Neural progenitor cell (in vitro differentiated cells): ENCODE data around the gene SSTR5. TPM values are rescaled to one million over a fixed set of nuclear protein-coding genes. Genes with fewer than 3 reads are reported as not detected.
"Not testable (repeated sequence)": the region's sequence is repeated elsewhere in the genome, so short reads cannot be mapped to it uniquely, and the experiment has no call there.

Experiments used
- DNase-seq: peaks from one replicate; pipeline ENCODE4 v3.0.0-alpha.2; 2016; ENCODE audit warnings: low spot score
- H2AFZ ChIP-seq: fragments of 200-600 bp; sonication (generic); replicated peaks from 2 replicates; pipeline ENCODE4 v1.6.1; 2016; ENCODE audit warnings: antibody characterized with exemption
- H3F3A ChIP-seq: fragments of 200-600 bp; sonication (generic); 2 replicates; pipeline ENCODE4 v1.6.1; 2016; ENCODE audit warnings: antibody characterized with exemption, low read depth
- H3K27ac ChIP-seq: fragments of 200-600 bp; sonication (generic); 2 replicates; pipeline ENCODE4 v1.5.1; 2016; ENCODE audit warnings: mild to moderate bottlenecking
- H3K27me3 ChIP-seq: fragments of 200-600 bp; sonication (generic); 2 replicates; pipeline ENCODE4 v1.6.1; 2016; ENCODE audit warnings: mild to moderate bottlenecking, moderate library complexity
- H3K36me3 ChIP-seq: fragments of 200-600 bp; sonication (generic); 2 replicates; pipeline ENCODE4 v1.5.1; 2016
- H3K4me1 ChIP-seq: fragments of 200-600 bp; sonication (generic); 2 replicates; pipeline ENCODE4 v1.6.1; 2016; ENCODE audit warnings: mixed run types
- H3K4me2 ChIP-seq: fragments of 200-600 bp; sonication (generic); 2 replicates; pipeline ENCODE4 v1.6.1; 2016
- H3K4me3 ChIP-seq: fragments of 200-600 bp; sonication (generic); 2 replicates; pipeline ENCODE4 v1.5.1; 2016
- H3K79me2 ChIP-seq: fragments of 200-600 bp; sonication (generic); 2 replicates; pipeline ENCODE4 v1.6.1; 2016; ENCODE audit warnings: low read depth
- H3K9ac ChIP-seq: fragments of 200-600 bp; sonication (generic); 2 replicates; pipeline ENCODE4 v1.6.1; 2016
- H3K9me3 ChIP-seq: fragments of 200-600 bp; sonication (generic); 2 replicates; pipeline ENCODE4 v1.5.1; 2016; ENCODE audit warnings: low read depth
- H4K20me1 ChIP-seq: fragments of 200-600 bp; sonication (generic); 2 replicates; pipeline ENCODE4 v1.6.1; 2016; ENCODE audit warnings: low read depth
- H3K27ac Mint-ChIP-seq: 3 replicates; pipeline ENCODE4 v1.8.0; 2021; ENCODE audit warnings: mixed read lengths
- H3K27me3 Mint-ChIP-seq: 2 replicates; pipeline ENCODE4 v1.8.0; 2022; ENCODE audit warnings: low read depth, mild to moderate bottlenecking, inconsistent platforms, moderate library complexity, mixed read lengths; ENCODE audit not compliant: insufficient read depth
- H3K36me3 Mint-ChIP-seq: 3 replicates; pipeline ENCODE4 v1.8.0; 2021; ENCODE audit warnings: mixed read lengths
- H3K4me1 Mint-ChIP-seq: 3 replicates; pipeline ENCODE4 v1.8.0; 2021; ENCODE audit warnings: mixed read lengths
- H3K4me3 Mint-ChIP-seq: 3 replicates; pipeline ENCODE4 v1.8.0; 2021; ENCODE audit warnings: mild to moderate bottlenecking, moderate library complexity, mixed read lengths
- H3K9me3 Mint-ChIP-seq: 3 replicates; pipeline ENCODE4 v1.8.0; 2020; ENCODE audit warnings: mixed read lengths
- CTCF ChIP-seq: fragments of 200-600 bp; sonication (generic); IDR thresholded peaks from 2 replicates; pipeline ENCODE4 v1.5.1; 2017; ENCODE audit warnings: antibody characterized with exemption, mild to moderate bottlenecking
- EZH2 ChIP-seq: fragments of 200-600 bp; sonication (generic); IDR thresholded peaks from 2 replicates; pipeline ENCODE4 v1.6.1; 2017; ENCODE audit warnings: antibody characterized with exemption, mild to moderate bottlenecking, moderate library complexity
- EZH2phosphoT487 ChIP-seq: fragments of 200-600 bp; sonication (generic); IDR thresholded peaks from 2 replicates; pipeline ENCODE4 v1.6.1; 2017; ENCODE audit warnings: antibody characterized with exemption
- total RNA-seq: library from RNA; depleted of rRNA; stranded (reverse); fragments of >200 nt; gene quantifications from 2 replicates; pipeline ENCODE4 v1.2.3, GENCODE V29; 2015; ENCODE audit warnings: low replicate concordance

The SSTR5 gene
- total RNA-seq, 1 donor from 2014 or later = not detected

- Histone ChIP-seq H3F3A (peaks cover 13% of the 10 kb centered on the region), H2AFZ (no peak overlapping the region), H3K9me3 (no peaks in the 10 kb centered on the region), H3K27me3 (no peaks in the 10 kb centered on the region), H3K4me1 (peaks cover 17% of the 10 kb centered on the region), H3K79me2 (no peaks in the 10 kb centered on the region), H4K20me1 (no peaks in the 10 kb centered on the region), H3K4me2 (no peak overlapping the region), H3K27ac (no peak overlapping the region), H3K4me3 (no peak overlapping the region), H3K9ac (no peak overlapping the region), H3K36me3 (no peaks in the 10 kb centered on the region)
- Mint-ChIP-seq H3K4me3 (peak overlapping the region; percentile 71), H3K9me3 (peaks cover 4% of the 10 kb centered on the region), H3K27ac (no peak overlapping the region), H3K36me3 (no peaks in the 10 kb centered on the region), H3K27me3 (peaks cover 12% of the 10 kb centered on the region), H3K4me1 (peaks cover 11% of the 10 kb centered on the region)
- no peak for TF ChIP-seq EZH2phosphoT487
- no peak for DNase-seq
These were observed 19.5 kb downstream of the SSTR5 start for GRCh38 chr16:1091992-1092552.

GRCh38 chr16:1092685-1093283 lies 20.2 kb downstream of the SSTR5 start:
- H3K4me3 Mint-ChIP-seq, H3K4me3 ChIP-seq, H3K36me3 ChIP-seq, H3K4me2 ChIP-seq, H4K20me1 ChIP-seq, H2AFZ ChIP-seq, H3K79me2 ChIP-seq, H3K9ac ChIP-seq, H3K27me3 Mint-ChIP-seq, H3K36me3 Mint-ChIP-seq, H3K9me3 ChIP-seq, H3K27ac ChIP-seq, H3K9me3 Mint-ChIP-seq, DNase-seq, H3K27me3 ChIP-seq: not testable (repeated sequence)
- peaks cover 11% of the 10 kb centered on the region for H3K4me1 Mint-ChIP-seq
- H3F3A ChIP-seq = peaks cover 13% of the 10 kb centered on the region
- peaks cover 17% of the 10 kb centered on the region for H3K4me1 ChIP-seq
- H3K27ac Mint-ChIP-seq = peak overlapping the region; percentile 37

GRCh38 chr16:1093284-1094123 lies 21.0 kb downstream of the SSTR5 start:
- H3K9me3 ChIP-seq = no peaks in the 10 kb centered on the region
- H2AFZ ChIP-seq = no peak overlapping the region
- DNase-seq = peak; percentile 51
- peaks cover 7% of the 10 kb centered on the region for H3K27me3 Mint-ChIP-seq
- no peak for TF ChIP-seq EZH2
- TF ChIP-seq EZH2phosphoT487 = no peak
- TF ChIP-seq CTCF = no peak
- no peaks in the 10 kb centered on the region for H3K79me2 ChIP-seq
- H3K4me3 ChIP-seq = no peak overlapping the region
- H3K9ac ChIP-seq = no peak overlapping the region
- no peak overlapping the region for H3K4me2 ChIP-seq
- H3K27ac Mint-ChIP-seq = peak overlapping the region; percentile 37
- no peaks in the 10 kb centered on the region for H4K20me1 ChIP-seq
- peaks cover 23% of the 10 kb centered on the region for H3K4me1 ChIP-seq
- H3K36me3 Mint-ChIP-seq = no peaks in the 10 kb centered on the region
- H3K27ac ChIP-seq = no peak overlapping the region
- no peaks in the 10 kb centered on the region for H3K27me3 ChIP-seq
- H3K9me3 Mint-ChIP-seq = peaks cover 4% of the 10 kb centered on the region
- peaks cover 11% of the 10 kb centered on the region for H3K4me1 Mint-ChIP-seq
- H3K36me3 ChIP-seq = no peaks in the 10 kb centered on the region
- peaks cover 13% of the 10 kb centered on the region for H3F3A ChIP-seq
- H3K4me3 Mint-ChIP-seq = no peak overlapping the region

- no peak overlapping the region for H3K27ac ChIP-seq
These were observed 21.6 kb downstream of the SSTR5 start for GRCh38 chr16:1094124-1094479.

More at GRCh38 chr16:1094124-1094479, 21.6 kb downstream of the SSTR5 start:
- Mint-ChIP-seq H3K36me3 (no peaks in the 10 kb centered on the region), H3K4me1 (peaks cover 12% of the 10 kb centered on the region), H3K27ac (no peak overlapping the region), H3K9me3 (peaks cover 4% of the 10 kb centered on the region), H3K4me3 (no peak overlapping the region), H3K27me3 (peaks cover 7% of the 10 kb centered on the region)
- Histone ChIP-seq H3K9ac (no peak overlapping the region), H3K36me3 (no peaks in the 10 kb centered on the region), H2AFZ (no peak overlapping the region), H3K4me2 (no peak overlapping the region), H3K4me1 (peaks cover 29% of the 10 kb centered on the region), H3F3A (peaks cover 13% of the 10 kb centered on the region), H3K79me2 (no peaks in the 10 kb centered on the region), H3K9me3 (no peaks in the 10 kb centered on the region), H3K27me3 (no peaks in the 10 kb centered on the region), H4K20me1 (no peaks in the 10 kb centered on the region), H3K4me3 (no peak overlapping the region)
- DNase-seq = no peak
- TF ChIP-seq EZH2 (no peak), EZH2phosphoT487 (no peak), CTCF (no peak)
